GM21786 (cell line): ENCODE measurements around the gene CCRL2.
"Not testable (repeated sequence)": the region's sequence is repeated elsewhere in the genome, so short reads cannot be mapped to it uniquely, and the experiment has no call there.

Experiments used
- ATAC-seq: cut with Tn5 transposase; IDR thresholded peaks from one replicate; pipeline ENCODE4 v1.9.1; 2021; ENCODE audit not compliant: unreplicated experiment

Gene CCRL2

DNA sequence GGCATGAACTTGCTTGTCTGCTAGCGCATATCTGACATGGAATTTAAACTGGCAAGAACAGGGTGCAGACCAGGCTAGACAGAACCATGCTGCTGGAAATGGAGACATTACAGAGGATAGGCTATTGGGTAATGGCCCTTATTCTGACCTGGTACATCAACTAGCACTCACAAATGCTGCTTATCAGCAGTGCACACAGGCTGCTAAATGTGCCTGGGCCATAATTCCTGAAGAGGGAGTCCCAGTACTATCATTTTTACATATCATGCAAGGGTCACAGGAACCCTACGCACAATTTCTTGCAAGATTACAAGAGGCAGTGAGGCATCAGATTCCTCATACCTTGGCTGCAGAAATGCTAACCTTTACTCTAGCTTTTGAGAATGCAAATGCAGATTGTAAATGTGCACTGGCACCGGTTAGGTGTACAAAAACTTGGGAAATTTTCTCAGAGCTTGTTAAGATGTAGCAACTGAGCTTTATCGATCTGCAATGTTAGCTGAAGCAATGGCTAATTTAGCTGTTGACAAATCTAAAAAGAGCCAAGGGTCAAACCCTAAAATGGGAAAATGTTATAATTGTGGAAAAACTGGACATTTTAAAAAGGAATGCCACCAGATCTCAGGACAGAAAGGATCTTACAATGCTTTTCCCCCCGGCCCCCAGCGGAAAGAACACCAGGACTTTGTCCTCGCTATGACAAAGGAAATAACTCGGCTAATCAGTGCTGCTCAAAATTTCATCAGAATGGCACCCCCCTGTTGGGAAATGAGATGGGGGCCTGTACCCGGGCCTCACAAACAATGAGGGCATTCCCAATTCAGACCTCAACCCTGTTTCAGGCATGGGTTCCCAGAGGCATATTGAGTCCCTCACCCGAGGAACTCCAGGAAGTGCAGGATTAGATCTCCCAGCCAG, 21.1 kb downstream of the CCRL2 start:
- no peak for ATAC-seq

DNA sequence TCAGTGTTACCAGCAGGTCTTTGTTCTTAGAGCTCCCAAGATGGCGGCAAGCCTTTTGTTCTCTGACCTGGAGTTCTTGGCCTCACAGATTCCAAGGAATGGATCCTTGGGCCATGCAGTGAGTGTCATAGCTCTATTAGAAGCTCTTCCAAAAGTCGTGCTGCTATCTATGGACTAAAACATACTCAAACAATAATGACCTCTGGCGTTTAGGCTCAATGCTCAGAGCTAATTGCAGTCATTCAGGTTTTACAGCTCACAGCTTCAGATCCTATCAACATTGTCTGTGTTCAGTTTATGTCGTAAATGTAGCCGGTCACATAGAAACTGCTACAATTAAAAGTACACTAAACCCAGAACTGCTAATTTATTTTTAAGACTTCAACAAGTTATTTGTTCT, 22.2 kb downstream of the CCRL2 start:
- no peak for ATAC-seq

DNA sequence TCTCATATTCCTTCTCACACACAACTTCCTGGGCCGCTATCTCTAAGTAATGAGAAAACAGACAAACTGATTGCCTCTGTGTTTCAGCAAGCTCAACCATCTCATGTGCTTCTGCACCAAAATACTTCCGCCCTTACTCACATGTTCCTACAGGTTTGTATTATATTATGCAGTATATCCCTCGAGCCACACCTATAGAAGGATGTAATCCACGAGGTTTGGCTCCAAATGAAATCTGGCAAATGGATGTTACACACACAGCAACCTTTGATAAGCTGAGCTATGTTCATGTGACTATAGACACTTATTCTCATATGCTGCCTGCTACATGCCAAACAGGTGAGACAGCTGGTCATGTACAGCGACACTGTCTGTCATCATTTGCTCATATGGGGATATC, 22.6 kb downstream of the CCRL2 start:
- ATAC-seq, result no peak

DNA sequence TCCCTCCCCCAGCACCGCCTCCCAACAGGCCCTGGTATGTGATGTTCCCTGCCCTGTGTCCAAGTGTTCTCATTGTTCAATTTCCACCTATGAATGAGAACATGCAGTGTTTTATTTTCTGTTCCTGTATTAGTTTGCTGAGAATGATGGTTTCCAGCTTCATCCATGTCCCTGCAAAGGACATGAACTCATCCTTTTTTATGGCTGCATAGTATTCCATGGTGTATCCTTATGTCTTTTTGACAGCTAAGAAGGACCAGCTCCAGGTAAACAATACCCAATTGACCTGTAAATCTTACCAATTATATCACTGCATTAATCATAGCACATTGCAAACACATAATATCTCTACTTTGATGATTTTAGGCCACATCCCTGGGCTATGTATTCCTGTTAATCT, 23.8 kb downstream of the CCRL2 start:
- not testable (repeated sequence) for ATAC-seq

DNA sequence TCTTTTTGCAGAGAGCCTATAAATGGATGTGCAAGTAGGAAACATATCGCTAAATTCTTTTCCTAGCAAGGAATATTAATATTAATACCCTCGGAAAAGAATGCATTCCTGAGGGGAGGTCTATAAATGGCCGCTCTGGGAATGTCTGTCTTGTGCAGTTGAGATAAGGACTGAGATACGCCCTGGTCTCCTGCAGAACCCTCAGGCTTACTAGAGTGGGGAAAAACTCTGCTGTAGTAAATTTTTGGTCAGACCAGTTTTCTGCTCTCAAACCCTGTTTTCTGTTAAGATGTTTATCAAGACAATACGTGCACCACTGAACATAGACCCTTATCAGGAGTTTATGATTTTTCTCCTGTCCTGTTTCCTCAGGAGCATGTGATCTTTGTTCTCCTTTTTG, 24.8 kb downstream of the CCRL2 start:
- ATAC-seq, result not testable (repeated sequence)

DNA sequence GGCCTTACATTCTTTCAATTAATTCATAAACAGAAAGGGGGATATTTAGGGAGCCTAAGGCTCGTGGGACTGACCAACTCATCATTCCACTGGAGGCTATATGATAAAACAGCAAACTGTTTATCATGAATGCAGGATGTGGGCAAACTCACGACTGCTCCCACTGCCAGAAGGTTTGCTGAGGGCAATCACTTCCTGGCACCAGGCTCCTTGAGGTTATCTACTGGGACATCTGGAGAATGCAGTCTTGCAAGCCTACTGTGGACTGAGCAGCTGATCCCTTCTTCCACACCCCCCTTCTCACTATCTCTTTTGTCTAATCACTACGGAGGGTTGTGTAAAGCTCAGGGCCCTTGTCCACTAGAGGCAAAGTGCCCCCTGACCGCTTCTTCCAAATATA, 26.1 kb downstream of the CCRL2 start:
- ATAC-seq, result not testable (repeated sequence)

DNA sequence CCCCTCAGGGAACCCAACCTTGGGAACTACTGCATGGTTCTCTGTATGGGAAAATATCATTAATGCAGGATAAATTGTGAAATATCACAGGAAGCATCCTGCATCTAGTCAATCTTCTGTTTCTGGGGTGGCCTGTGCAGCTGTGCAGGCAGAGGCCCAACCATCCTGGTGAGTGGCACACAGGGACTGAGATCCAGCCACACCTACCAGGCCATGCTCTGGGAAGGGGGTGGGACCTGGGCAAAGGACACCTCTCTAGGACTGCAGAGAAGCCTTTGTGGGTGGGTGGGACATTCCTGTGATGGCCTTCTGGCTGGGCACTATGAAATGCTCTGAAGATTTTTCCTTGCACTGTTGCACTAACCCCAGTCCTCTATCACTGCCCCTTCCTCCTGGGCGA, 26.8 kb downstream of the CCRL2 start:
- ATAC-seq, result no peak

DNA sequence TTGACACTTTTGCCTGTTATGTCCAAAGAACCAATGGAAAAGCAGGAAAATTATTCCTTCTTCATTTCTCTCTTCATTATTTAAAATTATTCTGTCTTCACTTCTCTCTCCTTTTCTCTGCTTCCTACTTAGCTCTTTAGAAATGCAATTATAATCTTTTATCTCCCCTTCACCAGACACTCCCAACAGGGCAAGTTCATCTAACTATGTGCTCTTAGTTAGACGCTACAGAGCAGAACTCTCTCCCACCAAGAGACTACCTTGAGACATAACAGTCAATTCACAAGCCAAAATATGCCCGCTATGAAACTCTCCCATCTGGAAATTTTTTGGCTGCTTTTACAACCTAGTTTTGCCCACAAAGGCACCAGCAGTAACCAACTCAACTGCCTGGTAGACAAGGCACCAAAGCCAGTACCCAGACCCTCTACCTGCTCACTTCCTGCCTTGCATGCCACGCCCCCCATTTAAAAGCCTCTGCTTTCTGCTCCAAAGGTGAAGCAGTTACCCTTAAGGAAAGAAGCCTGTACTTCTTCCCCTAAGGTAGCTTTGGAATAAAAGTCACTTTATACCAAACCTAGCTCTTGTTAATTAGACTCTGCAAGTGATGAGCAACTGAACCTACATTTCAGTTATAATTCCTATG, 28.1 kb downstream of the CCRL2 start:
- no peak for ATAC-seq

DNA sequence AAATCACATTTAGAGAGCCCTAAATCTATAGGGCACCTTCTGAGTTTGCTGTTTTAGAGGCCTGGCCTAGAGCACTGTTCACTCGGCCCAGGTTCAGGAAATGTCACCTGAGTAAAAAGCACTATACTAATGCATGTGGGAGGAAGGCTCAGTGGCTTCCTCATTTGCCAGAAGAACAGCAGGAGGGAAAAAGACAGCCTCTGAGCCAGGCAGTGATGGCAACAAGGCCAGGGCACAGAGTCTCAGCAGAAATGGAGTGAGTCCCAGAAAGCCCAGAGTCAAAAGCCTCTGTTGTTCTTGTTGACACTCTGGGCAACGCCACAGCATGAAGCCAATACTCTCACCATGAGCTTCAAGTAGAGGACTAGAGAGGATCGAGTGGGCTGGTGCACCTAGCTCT, 31.8 kb downstream of the CCRL2 start:
- no peak for ATAC-seq

DNA sequence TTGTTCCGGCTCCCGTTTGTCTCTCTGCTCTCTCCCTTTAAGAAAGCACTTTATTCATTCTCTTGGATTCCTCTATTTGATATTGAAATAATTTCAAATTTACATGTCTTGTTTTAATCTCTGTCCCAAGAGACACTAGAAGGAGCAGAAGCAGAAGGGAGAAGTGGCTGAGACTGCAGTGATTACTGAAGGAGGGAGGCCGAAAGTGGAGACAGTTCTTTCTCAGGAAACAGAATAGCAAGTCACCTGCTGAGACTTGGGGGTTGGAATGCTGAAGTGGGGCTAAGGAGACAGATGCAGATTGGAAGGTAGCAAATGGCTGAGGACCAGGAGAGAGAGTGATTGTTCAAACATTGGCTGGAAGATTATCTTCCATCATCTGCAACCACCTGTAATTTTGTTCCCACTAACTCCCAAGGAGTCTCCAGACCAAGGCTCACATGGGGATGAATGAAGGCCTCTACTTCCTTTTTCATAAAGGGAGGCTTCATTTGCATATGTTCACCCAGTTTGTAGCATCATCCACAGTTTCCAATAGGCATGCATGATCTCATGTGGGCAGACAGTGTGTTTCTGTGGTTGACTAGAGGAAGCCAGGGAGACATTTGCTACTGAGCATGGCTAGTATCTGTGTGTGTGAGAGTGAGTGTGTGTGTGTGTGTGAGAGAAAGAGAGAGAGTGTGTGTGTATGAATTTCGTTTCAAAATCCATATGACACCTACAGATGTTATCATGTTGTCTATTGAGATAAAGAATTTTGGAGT, 33.7 kb downstream of the CCRL2 start:
- no peak for ATAC-seq

DNA sequence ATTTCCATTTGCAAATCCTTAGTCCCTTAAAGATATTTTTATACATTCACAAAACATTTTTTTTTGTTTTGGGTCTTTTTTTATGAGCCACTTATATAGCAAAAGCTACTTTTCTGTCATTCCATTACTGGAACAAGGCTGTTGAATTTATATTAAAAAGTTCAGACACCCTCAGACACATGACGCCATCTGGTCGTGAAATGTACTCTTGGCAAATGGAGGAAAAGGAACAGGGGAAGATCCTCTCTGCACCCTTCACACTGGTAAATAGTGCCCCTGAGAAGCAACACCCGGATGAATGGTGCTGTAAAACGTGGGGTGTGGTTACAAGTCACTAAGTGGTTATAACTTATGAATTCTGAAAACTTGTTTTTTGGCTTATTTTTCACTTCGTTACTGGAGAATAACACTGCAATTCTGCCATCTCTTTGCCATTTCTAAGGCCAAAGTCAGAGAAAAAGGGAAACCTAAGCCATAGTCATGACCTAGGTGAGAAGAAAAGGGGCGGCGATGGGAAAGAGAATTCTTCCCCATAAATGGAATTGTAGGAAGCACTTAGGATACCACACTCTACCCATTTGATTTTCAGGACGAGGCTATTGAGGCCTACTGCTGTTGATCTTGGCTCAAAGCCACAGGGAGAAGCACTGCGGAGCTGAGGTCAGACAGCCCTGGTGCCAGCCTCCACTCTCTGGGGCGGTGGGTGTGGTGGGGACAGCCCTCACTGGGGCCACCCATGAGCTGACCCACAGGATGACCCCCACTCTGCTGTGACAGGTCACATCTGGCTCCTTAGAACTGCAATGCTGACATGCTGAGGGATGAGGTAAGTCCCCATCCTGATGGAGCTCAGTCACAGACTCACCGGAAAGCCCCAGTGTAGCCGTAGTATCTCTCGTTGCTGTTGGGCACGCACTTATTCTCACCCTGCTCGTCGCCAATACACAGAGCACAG, 35.8 kb downstream of the CCRL2 start:
- no peak for ATAC-seq

DNA sequence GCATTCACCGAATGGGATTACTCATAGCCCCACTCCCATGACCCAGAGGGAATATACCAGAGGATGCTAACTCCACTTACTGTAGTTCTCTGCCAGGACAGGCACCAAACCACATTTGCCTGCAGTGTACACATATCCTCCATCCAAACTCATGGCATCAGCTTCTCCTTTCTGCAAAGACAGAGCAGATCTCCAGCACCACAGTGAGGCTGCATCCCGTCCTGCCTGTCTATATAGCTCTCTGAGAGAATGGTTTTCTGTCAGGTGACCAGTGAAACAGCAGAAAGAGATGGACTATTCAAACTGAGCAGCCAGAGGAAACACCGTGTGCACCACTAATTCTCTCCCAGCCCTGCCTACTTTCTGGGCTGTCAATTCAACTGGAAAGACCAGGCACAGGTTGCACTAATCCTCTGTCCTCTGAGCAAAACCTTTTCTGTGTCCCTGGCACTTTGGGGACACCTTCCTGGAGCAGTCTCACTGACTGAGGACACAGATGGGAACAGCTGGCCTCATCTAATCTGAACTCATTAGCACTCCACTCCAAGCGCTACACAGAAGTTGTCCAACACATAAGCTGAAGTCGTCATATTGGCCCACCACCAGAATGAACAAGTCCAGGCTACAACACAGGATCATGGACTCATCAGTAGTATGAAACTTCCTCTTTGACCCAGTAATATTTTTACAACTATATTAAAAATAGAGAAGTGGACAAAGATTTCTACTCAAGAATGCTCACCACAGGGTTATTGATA, 40.3 kb downstream of the CCRL2 start:
- no peak for ATAC-seq

DNA sequence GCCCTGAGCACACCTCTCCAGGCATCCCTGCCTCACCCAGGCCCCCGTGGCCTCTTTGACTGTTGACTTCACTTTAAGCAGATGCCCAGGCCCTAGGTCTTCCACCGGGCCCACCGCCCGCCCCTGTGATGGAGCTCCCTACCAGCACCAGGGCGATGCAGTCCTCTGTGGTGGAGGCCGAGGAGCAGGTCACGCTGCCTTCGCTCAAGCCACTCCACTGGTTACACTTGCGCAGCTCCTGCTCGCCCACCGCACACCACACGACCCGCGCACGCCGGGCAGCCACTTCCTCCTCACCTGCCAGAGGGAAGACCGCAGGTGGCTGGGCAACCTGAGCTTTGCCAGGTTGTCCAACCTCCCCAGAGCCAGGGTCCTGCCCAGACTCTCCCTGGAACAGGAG, 41.7 kb downstream of the CCRL2 start:
- no peak for ATAC-seq

DNA sequence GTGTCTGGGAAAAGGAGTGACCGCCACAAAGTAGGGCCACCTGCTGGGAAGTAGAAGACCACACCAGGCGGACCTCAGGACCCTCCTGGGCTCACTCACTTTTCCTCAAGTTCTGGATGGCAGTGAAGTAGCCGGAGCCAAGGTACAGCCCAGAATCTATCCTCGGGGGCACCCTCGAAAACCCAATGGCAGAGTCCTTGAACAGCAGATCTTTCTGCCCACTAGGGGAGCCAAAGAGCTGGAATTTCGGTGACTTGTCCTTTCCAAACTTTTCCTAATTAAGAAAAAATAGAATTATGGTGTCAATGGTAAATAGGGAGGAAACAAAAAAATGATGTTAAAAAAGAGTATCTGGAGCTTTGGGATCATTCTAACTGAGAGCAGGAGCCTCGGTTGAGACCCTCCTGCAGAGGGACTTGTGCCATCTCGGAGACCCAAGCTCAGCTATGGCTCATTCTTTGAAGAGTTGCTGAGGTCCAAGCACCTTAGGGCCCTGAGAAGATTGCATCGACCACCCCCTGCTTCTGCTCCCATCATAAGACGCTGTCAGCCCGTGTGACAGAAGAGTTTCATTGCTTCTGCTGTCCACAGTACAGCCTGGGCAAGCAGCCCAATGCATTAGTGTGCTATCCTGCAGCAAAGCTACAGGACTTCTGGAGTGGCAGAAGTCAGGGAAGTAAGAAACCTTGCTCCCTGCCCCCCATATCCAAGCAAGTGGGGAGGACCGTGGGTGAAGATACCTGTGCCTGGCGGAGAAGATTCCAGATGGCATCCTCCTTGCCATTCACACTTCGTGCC, 42.9 kb downstream of the CCRL2 start:
- ATAC-seq, result no peak

DNA sequence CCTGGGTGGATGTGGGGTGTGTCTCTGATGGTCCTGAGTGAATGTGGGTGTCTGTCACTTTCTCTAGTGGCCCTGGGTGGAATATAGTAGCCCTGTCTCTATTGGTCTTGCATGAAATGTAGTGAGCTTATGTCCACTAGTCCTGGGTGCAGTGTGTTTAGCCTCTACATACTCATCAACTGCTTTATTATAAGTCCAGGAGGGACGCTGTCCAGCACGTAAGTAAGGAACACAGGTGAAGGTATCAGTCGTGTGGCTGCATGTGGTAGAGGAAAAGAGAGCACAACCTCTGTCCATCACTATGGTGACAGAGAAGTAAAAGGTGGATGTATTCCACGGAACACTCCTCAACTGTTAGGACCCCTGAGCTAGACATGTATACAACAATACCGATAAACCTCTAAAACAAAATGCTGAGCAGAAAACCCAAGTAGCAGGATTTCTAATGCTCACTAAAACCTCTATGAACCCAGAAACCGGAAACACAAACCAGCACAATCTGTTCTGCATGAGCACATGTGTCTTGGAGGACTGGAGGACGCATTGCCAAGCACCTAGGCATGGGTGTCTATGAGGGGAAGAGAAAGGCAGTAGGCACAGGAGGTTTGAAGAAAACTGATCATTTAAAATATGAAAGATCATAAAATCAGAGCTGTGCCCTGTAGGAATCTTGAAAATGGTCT, 46.6 kb downstream of the CCRL2 start:
- no peak for ATAC-seq

DNA sequence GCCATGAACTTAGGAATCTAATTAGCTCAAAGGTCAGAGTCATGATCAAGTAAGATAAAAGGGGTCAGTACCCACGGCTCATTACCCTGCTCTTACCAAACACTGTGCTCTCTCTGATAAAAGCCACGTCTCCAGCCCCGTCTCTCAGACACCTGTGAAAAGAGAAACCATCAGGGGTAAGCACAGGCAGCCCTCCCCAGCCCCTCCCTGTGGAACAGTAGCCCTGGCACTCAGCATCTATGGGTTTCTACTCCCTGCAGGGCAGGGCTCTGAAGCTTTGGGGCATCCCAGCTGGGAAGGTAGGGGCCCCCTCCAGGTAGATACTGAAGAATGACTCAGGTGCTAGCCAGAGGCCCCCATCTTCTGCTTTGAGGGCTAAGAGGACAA, 47.1 kb downstream of the CCRL2 start:
- ATAC-seq, result no peak

DNA sequence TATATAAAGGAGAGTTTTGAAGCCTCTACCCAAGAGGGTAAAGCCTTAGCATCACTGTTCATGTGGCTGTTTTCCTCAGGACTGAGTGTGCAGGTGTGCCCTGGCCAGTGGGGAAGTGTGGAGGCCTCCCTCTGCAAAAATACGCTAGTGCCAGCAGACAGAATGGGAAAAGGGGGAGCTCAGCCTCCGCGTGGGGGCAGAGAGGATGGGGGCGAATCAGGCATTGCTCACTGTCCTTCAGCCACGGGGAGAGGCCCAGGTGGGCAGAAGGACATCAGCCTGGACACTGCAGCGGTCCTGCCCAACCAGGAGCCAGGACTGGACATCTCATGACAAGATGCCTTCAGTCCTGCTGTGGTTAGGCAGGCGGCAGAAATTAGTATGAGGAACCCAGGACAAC, 47.5 kb downstream of the CCRL2 start:
- ATAC-seq, result no peak

DNA sequence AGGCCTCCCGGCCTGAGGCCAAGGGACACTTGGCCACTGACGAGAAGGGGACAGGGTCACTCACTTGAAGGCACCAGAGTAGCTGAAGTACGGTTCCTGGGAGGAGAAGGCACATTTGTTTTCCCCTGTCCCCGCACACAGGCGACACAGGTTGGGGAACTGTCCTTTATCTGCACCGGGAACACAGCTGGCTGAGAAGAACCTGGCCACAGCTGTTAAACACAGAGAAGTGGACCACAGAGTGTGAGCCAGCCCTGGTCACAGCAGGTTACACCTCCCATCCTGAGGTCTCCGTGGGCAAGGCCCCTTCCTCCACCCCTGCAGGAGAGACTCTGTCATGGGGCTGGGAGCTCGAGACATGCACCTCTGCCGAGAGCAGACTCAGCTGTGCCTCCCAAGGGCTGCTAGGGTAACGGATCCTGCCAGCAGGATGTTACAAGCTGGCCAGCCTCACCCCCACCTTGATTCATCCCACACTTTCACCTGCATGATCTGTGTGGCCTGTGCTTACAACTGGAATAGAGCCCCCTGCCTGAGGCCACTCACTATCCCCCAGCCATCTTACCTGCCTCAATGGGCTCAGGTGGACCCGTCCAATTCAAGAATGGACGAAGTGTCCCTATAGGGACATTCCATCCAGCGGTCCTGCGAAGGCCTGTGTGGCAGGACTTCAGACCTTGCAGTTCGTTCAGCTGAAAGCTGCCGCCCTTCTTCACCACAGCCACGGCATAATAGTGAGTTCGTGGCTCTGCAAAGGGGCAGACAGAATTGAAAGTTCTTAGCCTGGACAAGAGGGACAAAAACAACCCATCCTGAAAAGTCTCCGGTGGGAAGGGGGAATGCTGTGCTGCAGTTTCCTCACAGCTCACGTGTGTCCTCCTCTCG, 48.4 kb downstream of the CCRL2 start:
- ATAC-seq, result no peak
